HFF-Myc (cell line): ENCODE data around the gene CD300LF.

Source experiments
- DNase-seq: peaks from one replicate; pipeline ENCODE4 v3.0.0-alpha.2; 2011; ENCODE audit warnings: low read depth; ENCODE audit errors: extremely low read depth
- H3K4me3 ChIP-seq: replicated peaks from 2 replicates; pipeline ENCODE4 v1.5.1; 2011; ENCODE audit warnings: low read depth, mild to moderate bottlenecking, control low read depth, low read length
- TF ChIP-seq, protein P1 (sequence below): IDR thresholded peaks from 2 replicates; pipeline ENCODE4 v1.5.1; 2012; ENCODE audit warnings: mild to moderate bottlenecking, low read depth, low read length, control low read depth; ENCODE audit errors: missing control alignments

The CD300LF gene

DNA sequence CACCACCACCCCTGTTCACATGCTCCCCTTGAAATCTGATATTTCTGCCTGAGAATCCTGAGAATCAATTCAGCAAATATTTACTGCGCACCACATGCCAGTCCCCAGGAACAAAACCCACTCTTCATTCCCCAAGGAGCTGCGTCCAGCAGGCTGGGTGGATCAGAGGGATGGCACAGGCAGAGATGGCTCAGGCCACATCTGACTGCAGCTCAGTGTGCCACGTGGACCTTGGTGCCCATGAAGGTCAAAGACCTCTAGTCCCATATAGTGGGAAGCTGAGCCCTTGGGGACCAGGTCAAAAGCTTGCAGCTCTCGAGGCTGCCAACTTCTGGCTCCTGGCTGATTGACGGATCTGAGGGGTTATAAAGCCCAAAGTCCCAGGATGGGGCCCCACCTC, 31.8 kb downstream of the CD300LF start:
- no peak for DNase-seq
- TF ChIP-seq, protein P1, sequence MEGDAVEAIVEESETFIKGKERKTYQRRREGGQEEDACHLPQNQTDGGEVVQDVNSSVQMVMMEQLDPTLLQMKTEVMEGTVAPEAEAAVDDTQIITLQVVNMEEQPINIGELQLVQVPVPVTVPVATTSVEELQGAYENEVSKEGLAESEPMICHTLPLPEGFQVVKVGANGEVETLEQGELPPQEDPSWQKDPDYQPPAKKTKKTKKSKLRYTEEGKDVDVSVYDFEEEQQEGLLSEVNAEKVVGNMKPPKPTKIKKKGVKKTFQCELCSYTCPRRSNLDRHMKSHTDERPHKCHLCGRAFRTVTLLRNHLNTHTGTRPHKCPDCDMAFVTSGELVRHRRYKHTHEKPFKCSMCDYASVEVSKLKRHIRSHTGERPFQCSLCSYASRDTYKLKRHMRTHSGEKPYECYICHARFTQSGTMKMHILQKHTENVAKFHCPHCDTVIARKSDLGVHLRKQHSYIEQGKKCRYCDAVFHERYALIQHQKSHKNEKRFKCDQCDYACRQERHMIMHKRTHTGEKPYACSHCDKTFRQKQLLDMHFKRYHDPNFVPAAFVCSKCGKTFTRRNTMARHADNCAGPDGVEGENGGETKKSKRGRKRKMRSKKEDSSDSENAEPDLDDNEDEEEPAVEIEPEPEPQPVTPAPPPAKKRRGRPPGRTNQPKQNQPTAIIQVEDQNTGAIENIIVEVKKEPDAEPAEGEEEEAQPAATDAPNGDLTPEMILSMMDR: no peak
- no peak overlapping the region for H3K4me3 ChIP-seq

DNA sequence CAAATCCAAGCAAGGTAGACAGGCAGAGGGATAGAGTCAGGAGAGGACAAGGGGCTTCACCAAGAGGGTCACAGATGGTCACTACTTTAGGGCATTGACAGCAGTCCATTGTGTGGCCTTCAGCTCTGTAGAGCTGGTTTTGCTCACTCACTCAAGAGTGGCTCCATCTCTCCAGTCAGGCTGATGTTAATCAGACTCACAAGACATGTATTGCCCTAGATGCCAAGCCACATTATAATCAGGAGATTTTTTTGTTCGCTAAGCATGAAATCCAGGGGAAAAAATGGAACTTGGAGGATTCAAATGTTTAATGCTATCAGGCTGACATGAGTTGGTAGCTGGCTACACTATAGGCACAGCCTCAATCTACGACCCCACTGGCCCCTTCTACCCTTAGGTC, 32.5 kb downstream of the CD300LF start:
- H3K4me3 ChIP-seq: no peak overlapping the region
- TF ChIP-seq, protein P1: no peak
- no peak for DNase-seq

DNA sequence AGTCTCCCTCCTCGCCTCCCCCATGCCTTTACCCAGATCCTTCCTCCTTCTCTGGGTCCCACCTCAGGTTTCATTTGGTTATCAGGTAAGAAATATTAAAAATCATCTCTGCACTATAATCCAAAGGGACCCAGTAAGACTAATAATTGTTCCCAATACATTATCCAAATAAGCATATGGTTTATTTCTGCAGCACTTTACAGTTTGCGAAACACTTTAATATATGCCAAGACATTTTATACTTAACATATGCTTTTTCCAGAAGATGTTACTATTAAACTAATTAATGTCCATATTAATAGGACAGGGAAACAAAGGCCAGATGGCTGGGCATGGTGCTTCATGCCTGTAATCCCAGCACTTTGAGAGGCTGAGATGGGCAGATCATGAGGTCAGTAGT, 33.3 kb downstream of the CD300LF start:
- TF ChIP-seq, protein P1: no peak
- DNase-seq: no peak
- H3K4me3 ChIP-seq: no peak overlapping the region

DNA sequence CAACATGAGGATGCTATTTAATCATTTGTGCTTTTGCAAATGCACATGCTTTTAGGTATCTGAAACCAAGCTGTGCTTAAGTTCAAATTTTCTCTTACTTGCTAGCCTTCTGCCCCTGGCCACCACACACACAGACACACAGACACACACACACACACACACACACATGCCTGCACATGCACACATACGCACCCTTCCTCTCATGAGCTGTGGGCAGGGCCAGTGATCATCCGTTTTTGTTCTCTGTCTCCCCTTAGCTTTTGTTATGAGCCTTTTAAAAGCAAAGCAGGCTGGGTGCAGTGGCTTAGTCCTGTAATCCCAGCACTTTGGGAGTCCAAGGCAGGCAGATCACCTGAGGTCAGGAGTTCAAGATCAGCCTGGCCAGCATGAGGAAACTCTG, 34.2 kb downstream of the CD300LF start:
- TF ChIP-seq, protein P1: no peak
- DNase-seq: no peak
- no peak overlapping the region for H3K4me3 ChIP-seq

DNA sequence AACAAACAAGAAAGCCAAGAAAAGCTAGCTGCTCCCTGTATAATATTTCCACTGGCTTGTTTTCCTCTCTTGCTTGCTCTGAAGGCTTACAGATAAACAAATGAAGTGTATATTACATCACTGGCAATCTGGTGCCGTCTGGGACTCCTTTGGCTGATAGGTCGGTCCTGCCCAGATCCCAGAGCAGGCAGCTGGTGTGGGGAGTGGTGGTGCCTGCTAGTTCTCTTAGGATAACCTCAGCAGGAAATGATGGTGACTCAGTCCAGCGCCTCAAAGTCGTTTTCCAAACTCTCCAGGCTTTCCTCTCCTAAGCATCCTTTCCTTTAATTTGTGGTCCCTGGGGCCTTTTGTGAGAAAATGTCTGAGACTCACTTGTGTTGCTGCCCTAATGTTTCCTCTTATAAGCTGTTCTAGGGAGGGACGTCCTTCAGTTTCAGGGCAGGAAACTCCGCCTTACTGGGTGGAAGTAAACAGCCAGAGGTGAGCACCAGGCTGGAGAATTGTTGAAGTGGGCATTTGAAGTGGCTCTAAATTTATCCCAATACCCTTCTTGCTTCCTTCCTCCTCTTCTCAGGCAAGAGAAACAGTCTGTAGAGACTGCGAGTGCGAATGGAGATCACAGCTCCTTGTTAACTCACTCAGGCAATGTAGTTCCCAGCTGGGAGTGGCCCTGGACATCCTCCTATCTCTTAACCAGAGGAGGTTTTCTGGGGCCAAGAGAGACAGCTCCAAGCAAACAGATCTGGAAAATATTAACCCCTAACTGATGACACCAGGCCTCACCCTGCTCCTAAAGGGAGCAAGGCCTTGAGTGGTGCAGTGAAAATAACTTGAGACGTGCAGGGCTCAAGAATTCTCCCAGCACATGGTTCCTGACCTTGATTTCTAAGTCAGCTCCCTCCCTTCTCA, 34.9 kb downstream of the CD300LF start:
- TF ChIP-seq, protein P1: no peak
- DNase-seq: peak; percentile 2
- no peak overlapping the region for H3K4me3 ChIP-seq

DNA sequence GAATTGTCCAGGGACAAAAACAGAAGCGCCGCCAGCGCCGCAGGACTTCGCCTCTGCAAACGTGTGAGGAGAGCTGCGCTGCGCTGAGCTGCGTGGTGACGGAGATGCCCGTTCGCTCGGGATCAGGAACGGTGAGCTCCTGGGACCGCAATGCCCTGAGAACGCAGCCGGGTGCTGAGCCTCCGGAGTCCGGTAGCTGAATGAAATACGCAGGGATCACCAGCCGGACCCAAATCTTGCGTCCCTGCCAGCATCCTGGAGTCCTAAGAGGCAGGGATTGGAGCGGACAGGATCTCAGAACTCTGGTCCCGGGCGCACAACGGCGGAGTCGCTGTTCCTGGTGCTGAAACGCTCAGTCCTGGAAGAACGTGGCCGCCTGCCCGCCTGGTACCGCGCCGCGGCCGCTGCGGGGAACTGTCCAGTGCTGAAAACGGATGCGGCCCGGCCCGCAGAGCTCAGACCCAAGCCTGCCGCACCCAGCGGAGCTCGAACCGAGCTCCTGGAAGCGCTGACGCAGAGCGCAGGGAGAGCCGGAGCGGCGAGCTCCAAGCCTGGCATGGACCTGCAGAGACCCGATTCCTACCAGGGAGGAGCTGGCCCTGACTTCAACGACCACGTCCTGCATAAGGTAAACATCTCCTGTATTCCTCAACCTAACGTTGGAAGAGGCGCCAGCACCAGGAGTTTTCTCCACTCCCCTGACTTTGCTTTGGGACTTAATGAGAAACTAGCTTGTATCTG, 41.5 kb downstream of the CD300LF start:
- no peak overlapping the region for H3K4me3 ChIP-seq
- DNase-seq: peak; percentile 40
- TF ChIP-seq, protein P1: no peak
